PC-9 (cell line): ENCODE measurements around the gene GOLPH3. TPM values are rescaled to one million over a fixed set of nuclear protein-coding genes. Genes with fewer than 3 reads are reported as not detected.

ENCODE experiments used
- BruUV-seq: library from RNA; stranded (reverse); fragments of 400-500 nt; replicated peaks from 2 replicates; lab custom pipeline; 2021; lab: Mats Ljungman, UMichigan
- CTCF ChIA-PET: fragments of 300-600 bp; sonication (Branson Sonifier 250); formaldehyde crosslinking; loops from one replicate; lab custom pipeline; 2022; ENCODE audit warnings: antibody characterized with exemption; lab: Charles Lee
- POLR2A ChIA-PET: fragments of 300-600 bp; sonication (Branson Sonifier 250); formaldehyde crosslinking; loops from one replicate; lab custom pipeline; 2022; ENCODE audit warnings: antibody characterized with exemption; ENCODE audit not compliant: unreplicated experiment; lab: Charles Lee
- DNase-seq, 2 experiments: peaks; one replicate each; pipeline versions ENCODE4 v3.0.0 to v3.0.0-alpha.2; 2015 to 2022; ENCODE audit warnings: mixed read lengths in 1 of 2
- H2AFZ ChIP-seq: fragments of 200-600 bp; sonication (generic); 2 replicates; pipeline ENCODE4 v1.8.1; 2017; ENCODE audit warnings: antibody characterized with exemption
- H3F3A ChIP-seq: fragments of 200-600 bp; sonication (generic); 2 replicates; pipeline ENCODE4 v1.8.1; 2017; ENCODE audit warnings: antibody characterized with exemption, mild to moderate bottlenecking, low read depth; ENCODE audit not compliant: insufficient read depth
- H3K27ac ChIP-seq: fragments of 200-600 bp; sonication (generic); 2 replicates; pipeline ENCODE4 v1.6.1; 2016; ENCODE audit warnings: mixed run types
- H3K27me3 ChIP-seq: fragments of 200-600 bp; sonication (generic); 2 replicates; pipeline ENCODE4 v1.6.1; 2016; ENCODE audit warnings: low read depth, mixed run types; ENCODE audit not compliant: insufficient read depth
- H3K36me3 ChIP-seq: fragments of 200-600 bp; sonication (generic); 2 replicates; pipeline ENCODE4 v1.6.1; 2016; ENCODE audit warnings: low read depth, mixed run types
- H3K4me1 ChIP-seq: fragments of 200-600 bp; sonication (generic); replicated peaks from 2 replicates; pipeline ENCODE4 v1.6.1; 2016; ENCODE audit warnings: mixed run types; ENCODE audit not compliant: insufficient read depth
- H3K4me2 ChIP-seq: fragments of 200-600 bp; sonication (generic); 2 replicates; pipeline ENCODE4 v1.6.1; 2017; ENCODE audit warnings: mixed run types
- H3K4me3 ChIP-seq: fragments of 200-600 bp; sonication (generic); 2 replicates; pipeline ENCODE4 v1.6.1; 2016; ENCODE audit warnings: mixed run types
- H3K79me2 ChIP-seq: fragments of 200-600 bp; sonication (generic); 2 replicates; pipeline ENCODE4 v1.6.1; 2017; ENCODE audit warnings: low read depth, mixed run types
- H3K9me2 ChIP-seq: fragments of 200-600 bp; sonication (generic); 2 replicates; pipeline ENCODE4 v1.8.1; 2017; ENCODE audit warnings: mild to moderate bottlenecking; ENCODE audit not compliant: insufficient read depth
- H3K9me3 ChIP-seq: fragments of 200-600 bp; sonication (generic); 2 replicates; pipeline ENCODE4 v1.8.1; 2016; ENCODE audit warnings: low read depth; ENCODE audit not compliant: insufficient read depth
- H4K20me1 ChIP-seq: fragments of 200-600 bp; sonication (generic); 2 replicates; pipeline ENCODE4 v1.8.1; 2017; ENCODE audit not compliant: insufficient read depth
- CTCF ChIP-seq: fragments of 200-600 bp; sonication (generic); conservative IDR thresholded peaks from 2 replicates; pipeline ENCODE4 v1.6.1; 2017; ENCODE audit warnings: mixed run types, antibody characterized with exemption, mild to moderate bottlenecking, moderate library complexity
- EZH2 ChIP-seq: fragments of 200-600 bp; sonication (generic); IDR thresholded peaks from 2 replicates; pipeline ENCODE4 v1.8.0; 2017; ENCODE audit warnings: antibody characterized with exemption, low read depth
- intact Hi-C: fragments of 100-400 bp; cut with micrococcal nuclease; formaldehyde crosslinking; loops from one replicate; pipeline ENCODE4 v1.10.0; 2022; ENCODE audit not compliant: unreplicated experiment
- total RNA-seq: library from RNA; stranded (reverse); gene quantifications from 2 replicates; pipeline ENCODE4 v1.2.3, GENCODE V29; 2021

Gene GOLPH3
- total RNA-seq, 1 experiment from 2014 or later: 179 TPM

GRCh38 chr5:32132757-32133156 is 41.4 kb downstream of the GOLPH3 start:
- Histone ChIP-seq H3K9me2 (no peaks in the 10 kb centered on the region), H3K27ac (no peak overlapping the region), H3K4me2 (no peak overlapping the region), H3K79me2 (peaks cover 17% of the 10 kb centered on the region; the same call in 1 of the 2 replicates), H2AFZ (no peak overlapping the region), H3K27me3 (no peaks in the 10 kb centered on the region), H3K4me3 (no peak overlapping the region), H3K4me1 (no peaks in the 10 kb centered on the region), H3K36me3 (peaks cover 13% of the 10 kb centered on the region), H3K9me3 (no peaks in the 10 kb centered on the region), H4K20me1 (peaks cover 44% of the 10 kb centered on the region), H3F3A (peaks cover 11% of the 10 kb centered on the region; the same call in 1 of the 2 replicates)
- TF ChIP-seq EZH2: no peak
- no peak for TF ChIP-seq CTCF
- DNase-seq: peak in 1 of 2 experiments; percentile 3
- intact Hi-C loops: no loop called here
- POLR2A ChIA-PET: no interaction called here
- BruUV-seq: no TSS peak
- CTCF ChIA-PET: no interaction called here

DNA sequence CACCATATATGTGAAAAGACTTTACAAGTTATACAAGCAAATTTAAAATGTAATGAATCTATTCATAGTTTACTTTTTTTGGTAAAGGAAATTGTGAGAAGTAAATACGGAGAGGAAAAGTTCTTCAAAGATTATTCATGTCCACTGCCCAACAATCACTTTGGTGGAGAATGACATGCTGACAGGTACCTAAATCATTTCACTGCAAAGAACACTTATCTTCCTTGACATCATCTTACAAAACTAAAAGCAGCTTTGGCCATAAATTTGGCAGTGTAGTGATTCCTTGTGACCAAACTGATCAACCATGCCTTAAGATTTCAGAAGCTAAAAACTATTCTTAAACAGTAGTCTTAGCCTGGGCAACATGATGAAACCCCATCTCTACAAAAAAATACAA is 42.5 kb downstream of the GOLPH3 start:
- POLR2A ChIA-PET: no interaction called here
- H3K9me2 ChIP-seq: no peaks in the 10 kb centered on the region
- peaks cover 13% of the 10 kb centered on the region for H3K36me3 ChIP-seq
- no peak overlapping the region for H3K4me3 ChIP-seq
- H4K20me1 ChIP-seq: peaks cover 50% of the 10 kb centered on the region
- peaks cover 11% of the 10 kb centered on the region; the same call in 1 of the 2 replicates for H3F3A ChIP-seq
- peak in 1 of 2 experiments; percentile 6 for DNase-seq
- BruUV-seq: no TSS peak
- intact Hi-C loops: no loop called here
- H3K9me3 ChIP-seq: no peaks in the 10 kb centered on the region
- no peaks in the 10 kb centered on the region for H3K4me1 ChIP-seq
- CTCF ChIA-PET: no interaction called here
- H2AFZ ChIP-seq: no peak overlapping the region
- TF ChIP-seq EZH2: no peak
- no peak for TF ChIP-seq CTCF
- H3K79me2 ChIP-seq: 0 out of 2 replicates have a peak, but pooled peaks cover 15% of the 10 kb centered on the region
- no peak overlapping the region for H3K4me2 ChIP-seq
- no peaks in the 10 kb centered on the region for H3K27me3 ChIP-seq
- H3K27ac ChIP-seq: no peak overlapping the region

DNA sequence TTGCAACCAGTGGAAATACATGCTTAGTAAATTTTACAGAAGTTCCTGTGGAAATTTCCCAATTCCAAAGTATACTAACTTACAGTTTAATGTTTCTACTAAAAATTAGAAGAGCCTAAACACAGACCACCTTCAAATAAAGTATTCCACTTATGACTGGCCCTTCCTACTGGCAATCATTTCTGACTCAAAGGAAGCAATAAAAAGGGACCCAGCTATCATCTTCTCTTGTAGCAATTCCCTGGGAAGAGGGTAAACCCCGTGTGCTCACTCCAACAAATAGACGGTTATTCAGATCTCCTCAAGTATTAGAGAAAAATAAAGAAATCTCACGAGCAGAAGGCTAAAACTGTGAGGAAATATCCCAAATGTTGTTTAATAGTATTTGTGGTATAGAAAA is 43.3 kb downstream of the GOLPH3 start:
- H3K4me2 ChIP-seq: no peak overlapping the region
- H2AFZ ChIP-seq: no peak overlapping the region
- no peak overlapping the region for H3K27ac ChIP-seq
- no TSS peak for BruUV-seq
- intact Hi-C loops: no loop called here
- no peaks in the 10 kb centered on the region for H3K4me1 ChIP-seq
- no peaks in the 10 kb centered on the region for H3K9me3 ChIP-seq
- peaks cover 50% of the 10 kb centered on the region for H4K20me1 ChIP-seq
- peak in 1 of 2 experiments; percentile 27 for DNase-seq
- ChIA-PET POLR2A (no interaction called here), CTCF (no interaction called here)
- 0 out of 2 replicates have a peak, but pooled peaks cover 13% of the 10 kb centered on the region for H3K79me2 ChIP-seq
- no peaks in the 10 kb centered on the region for H3K9me2 ChIP-seq
- TF ChIP-seq EZH2 (no peak), CTCF (no peak)
- peaks cover 11% of the 10 kb centered on the region; the same call in 1 of the 2 replicates for H3F3A ChIP-seq
- H3K36me3 ChIP-seq: peaks cover 19% of the 10 kb centered on the region
- no peak overlapping the region for H3K4me3 ChIP-seq
- no peaks in the 10 kb centered on the region for H3K27me3 ChIP-seq
